Testis (tissue), 2 donors: Measurements from ENCODE around the gene METTL26.

Experiments used
- CTCF ChIP-seq, 3 experiments: fragments of 450-650 bp in 2 of 3; fragments of 200-600 bp in 1 of 3; sonication (generic) in 1 of 3; IDR thresholded peaks; one replicate each; pipeline ENCODE4 v1.5.1; 2016 to 2019; ENCODE audit warnings: antibody characterized with exemption in 3 of 3, mild to moderate bottlenecking in 2 of 3, moderate library complexity in 1 of 3
- POLR2A ChIP-seq: fragments of 450-650 bp; IDR thresholded peaks from one replicate; pipeline ENCODE4 v1.6.1; 2017; ENCODE audit warnings: antibody characterized with exemption, mild to moderate bottlenecking, moderate library complexity

- TF ChIP-seq CTCF (IDR thresholded peaks at IDR 0.05) (no peak), POLR2A (no peak)
Observed at GRCh38 chr16:682493-683395, 46.6 kb upstream of the METTL26 start.
